Measurements from ENCODE around the gene DDX24.

DDX24 gene

DNA sequence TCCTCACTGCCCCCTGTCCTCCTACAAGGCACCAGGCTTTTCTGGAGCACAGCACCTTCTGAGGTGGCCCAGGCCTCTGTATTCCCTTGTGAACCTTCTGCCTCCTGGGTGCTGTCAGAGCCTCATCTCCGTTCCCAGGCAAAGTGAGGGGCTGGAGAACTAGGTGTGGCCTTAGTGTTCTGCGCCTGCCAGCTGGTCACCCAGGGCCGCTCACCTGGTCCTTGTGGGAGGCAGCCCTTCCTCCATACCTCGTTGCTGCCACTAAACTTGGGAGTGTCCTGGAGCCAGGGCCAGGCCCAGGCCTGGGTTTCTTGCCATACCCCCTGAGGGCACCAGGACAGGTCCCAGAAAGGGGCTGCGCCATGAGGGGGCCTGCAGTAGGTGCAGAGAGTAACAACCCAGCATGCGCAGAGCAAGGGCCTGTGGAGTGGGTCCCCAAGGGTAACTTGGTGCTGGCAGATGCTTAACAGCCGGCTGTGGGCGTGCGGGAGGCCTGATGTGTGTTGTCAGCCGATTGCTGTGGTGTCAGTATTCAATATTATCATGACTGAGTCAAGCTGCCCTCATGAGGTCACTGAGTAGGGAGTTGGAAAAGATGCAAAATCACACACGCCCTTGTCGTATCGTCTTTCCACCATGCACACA lies 37.8 kb downstream of the DDX24 start:
- Histone ChIP-seq H3K4me1 (ENCODE audit: control insufficient read depth, insufficient read depth, low read depth, low read length) (peaks cover 4% of the 10 kb centered on the region), H3K18ac (ENCODE audit: low read depth in 1 of 2, low read length in 2 of 2) (no peak overlapping the region), H2BK5ac (ENCODE audit: low read depth, low read length, poor library complexity, severe bottlenecking) (no peak overlapping the region), H3K27ac (ENCODE audit: low read length, poor library complexity, severe bottlenecking) (no peak overlapping the region), H3K27me3 (ENCODE audit: control insufficient read depth in 1 of 2, insufficient read depth in 1 of 2, low read length in 2 of 2) (no peaks in the 10 kb centered on the region), H2BK12ac (ENCODE audit: low read length in 2 of 2) (no peak overlapping the region), H2AK5ac (ENCODE audit: low read length, severe bottlenecking) (no peak overlapping the region), H3K4me2 (ENCODE audit: low read length, poor library complexity, severe bottlenecking) (no peak overlapping the region), H2BK120ac (ENCODE audit: low read depth, low read length) (no peak overlapping the region), H3K79me1 (replicated peaks; ENCODE audit: low read length, poor library complexity, severe bottlenecking) (peaks cover 16% of the 10 kb centered on the region), H3K4ac (ENCODE audit: low read depth in 1 of 2, low read length in 2 of 2) (no peak overlapping the region), H3K14ac (ENCODE audit: low read length in 2 of 2) (no peak overlapping the region), H2AFZ (ENCODE audit: low read depth, low read length) (no peak overlapping the region), H3K9me3 (ENCODE audit: control insufficient read depth, low read length) (no peaks in the 10 kb centered on the region), H3K36me3 (ENCODE audit: control insufficient read depth in 1 of 2, insufficient read depth in 2 of 2, low read depth in 1 of 2, low read length in 2 of 2) (peaks cover 46 to 92% of the 10 kb centered on the region in 2 experiments), H2BK15ac (ENCODE audit: low read depth, poor library complexity, severe bottlenecking) (no peak overlapping the region), H3K23ac (ENCODE audit: low read length in 2 of 2) (no peak overlapping the region), H4K91ac (ENCODE audit: low read length) (no peak overlapping the region), H3K9ac (ENCODE audit: low read length) (peak overlapping the region; percentile 36), H3K4me3 (ENCODE audit: insufficient read depth in 1 of 2, low read depth in 1 of 2, low read length in 2 of 2) (peak overlapping the region in 1 of 2 experiments; percentile 19), H4K8ac (ENCODE audit: low read length) (no peak overlapping the region)
- DNase-seq: no peak
- WGBS: 92% methylated on average over 10 of the region's 13 CpGs

DNA sequence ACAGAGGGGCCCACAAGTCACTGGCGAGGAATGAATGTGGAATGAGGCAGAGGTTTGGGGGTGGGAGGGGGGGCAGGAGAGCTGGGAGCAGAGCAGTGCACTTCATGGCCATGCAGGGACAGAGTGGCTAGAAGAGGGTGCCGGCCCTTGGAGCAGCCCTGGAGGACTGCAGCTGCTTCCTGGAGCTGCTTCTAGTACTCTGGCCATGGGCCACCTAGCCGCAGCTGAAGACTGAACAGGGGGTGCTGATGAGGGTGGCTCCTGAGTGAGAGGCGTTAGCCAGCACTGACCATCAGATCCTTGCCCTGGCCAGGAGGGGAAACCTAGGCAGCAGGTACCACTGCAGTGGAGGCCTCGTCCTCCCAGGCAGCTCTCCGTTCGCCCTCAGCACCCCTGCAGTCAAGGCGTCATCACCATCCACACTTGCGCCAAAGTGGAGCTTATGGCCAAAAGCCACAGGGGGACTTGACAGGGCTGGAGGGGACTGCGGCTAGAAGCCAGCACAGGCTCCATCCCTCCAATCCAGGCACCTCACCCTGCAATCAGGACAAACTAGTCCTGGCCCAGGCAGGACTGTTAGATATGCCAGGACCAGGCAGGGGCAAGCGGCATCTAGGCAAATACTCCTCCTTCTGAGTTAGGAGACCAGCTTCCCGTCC lies 38.4 kb downstream of the DDX24 start:
- Histone ChIP-seq H2BK120ac (ENCODE audit: low read depth, low read length) (no peak overlapping the region), H3K4me1 (ENCODE audit: control insufficient read depth, insufficient read depth, low read depth, low read length) (peaks cover 4% of the 10 kb centered on the region), H3K36me3 (ENCODE audit: control insufficient read depth in 1 of 2, insufficient read depth in 2 of 2, low read depth in 1 of 2, low read length in 2 of 2) (peaks cover 39 to 93% of the 10 kb centered on the region in 2 experiments), H4K8ac (ENCODE audit: low read length) (no peak overlapping the region), H3K27ac (ENCODE audit: low read length, poor library complexity, severe bottlenecking) (no peak overlapping the region), H2BK12ac (ENCODE audit: low read length in 2 of 2) (no peak overlapping the region), H3K27me3 (ENCODE audit: control insufficient read depth in 1 of 2, insufficient read depth in 1 of 2, low read length in 2 of 2) (no peaks in the 10 kb centered on the region), H3K9me3 (ENCODE audit: control insufficient read depth, low read length) (no peaks in the 10 kb centered on the region), H3K23ac (ENCODE audit: low read length in 2 of 2) (no peak overlapping the region), H4K91ac (ENCODE audit: low read length) (no peak overlapping the region), H2AFZ (ENCODE audit: low read depth, low read length) (no peak overlapping the region), H3K9ac (ENCODE audit: low read length) (peak overlapping the region; percentile 36), H3K4me2 (ENCODE audit: low read length, poor library complexity, severe bottlenecking) (no peak overlapping the region), H2BK15ac (ENCODE audit: low read depth, poor library complexity, severe bottlenecking) (no peak overlapping the region), H3K4me3 (ENCODE audit: insufficient read depth in 1 of 2, low read depth in 1 of 2, low read length in 2 of 2) (peak overlapping the region in 1 of 2 experiments; percentile 19), H3K14ac (ENCODE audit: low read length in 2 of 2) (no peak overlapping the region), H3K79me1 (replicated peaks; ENCODE audit: low read length, poor library complexity, severe bottlenecking) (peaks cover 11% of the 10 kb centered on the region), H3K4ac (ENCODE audit: low read depth in 1 of 2, low read length in 2 of 2) (no peak overlapping the region), H3K18ac (ENCODE audit: low read depth in 1 of 2, low read length in 2 of 2) (no peak overlapping the region), H2BK5ac (ENCODE audit: low read depth, low read length, poor library complexity, severe bottlenecking) (no peak overlapping the region), H2AK5ac (ENCODE audit: low read length, severe bottlenecking) (no peak overlapping the region)
- WGBS: 86% methylated on average over 12 of the region's 12 CpGs
- DNase-seq: no peak

DNA sequence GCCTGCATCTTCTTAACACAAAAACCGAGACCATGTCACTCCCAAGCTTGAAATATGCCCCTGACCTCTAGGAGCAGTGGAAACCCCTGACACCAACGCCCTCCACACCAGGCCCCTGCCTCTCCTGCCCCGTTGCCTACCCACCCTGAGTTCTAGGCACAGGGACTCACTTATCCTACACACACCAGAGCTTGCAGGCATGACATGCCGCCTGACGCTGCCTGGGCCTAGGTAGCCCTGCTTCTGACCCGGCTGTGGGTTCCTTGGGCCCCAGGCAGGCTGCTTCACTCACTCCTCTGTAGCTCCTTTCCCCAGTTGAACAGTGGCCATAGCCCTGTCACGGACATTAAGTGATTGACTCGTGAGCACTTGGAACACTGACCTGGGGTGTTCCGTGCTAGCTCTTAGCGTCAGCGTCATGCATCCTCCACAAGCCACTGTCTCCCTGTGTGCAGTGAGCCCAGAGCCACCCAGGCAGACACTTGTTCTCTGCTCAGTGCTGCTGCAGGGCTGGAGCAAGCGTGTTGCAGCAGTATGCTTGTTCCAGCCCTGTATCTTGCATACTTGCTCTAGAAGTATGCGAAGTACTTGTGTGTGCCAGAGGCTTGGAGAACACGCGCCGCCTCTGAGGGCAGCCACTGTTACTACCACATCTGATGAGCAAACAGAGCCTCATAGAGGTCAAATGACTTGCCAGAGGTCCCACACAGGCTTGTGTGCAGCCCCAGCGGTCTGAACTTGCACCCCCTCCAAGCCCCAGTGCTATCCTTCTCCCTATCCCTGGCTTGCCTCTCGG lies 39.3 kb downstream of the DDX24 start:
- Histone ChIP-seq H3K79me1 (replicated peaks; ENCODE audit: low read length, poor library complexity, severe bottlenecking) (peaks cover 6% of the 10 kb centered on the region), H4K91ac (ENCODE audit: low read length) (no peak overlapping the region), H3K9ac (ENCODE audit: low read length) (peak overlapping the region; percentile 21), H2BK5ac (ENCODE audit: low read depth, low read length, poor library complexity, severe bottlenecking) (no peak overlapping the region), H3K14ac (ENCODE audit: low read length in 2 of 2) (no peak overlapping the region), H4K8ac (ENCODE audit: low read length) (peak overlapping the region; percentile 19), H3K4me2 (ENCODE audit: low read length, poor library complexity, severe bottlenecking) (no peak overlapping the region), H3K23ac (ENCODE audit: low read length in 2 of 2) (no peak overlapping the region), H2AFZ (ENCODE audit: low read depth, low read length) (no peak overlapping the region), H3K9me3 (ENCODE audit: control insufficient read depth, low read length) (no peaks in the 10 kb centered on the region), H3K18ac (ENCODE audit: low read depth in 1 of 2, low read length in 2 of 2) (no peak overlapping the region), H2BK120ac (ENCODE audit: low read depth, low read length) (no peak overlapping the region), H2BK15ac (ENCODE audit: low read depth, poor library complexity, severe bottlenecking) (no peak overlapping the region), H3K4ac (ENCODE audit: low read depth in 1 of 2, low read length in 2 of 2) (no peak overlapping the region), H3K36me3 (ENCODE audit: control insufficient read depth in 1 of 2, insufficient read depth in 2 of 2, low read depth in 1 of 2, low read length in 2 of 2) (peaks cover 31 to 85% of the 10 kb centered on the region in 2 experiments), H2AK5ac (ENCODE audit: low read length, severe bottlenecking) (no peak overlapping the region), H2BK12ac (ENCODE audit: low read length in 2 of 2) (no peak overlapping the region), H3K4me1 (ENCODE audit: control insufficient read depth, insufficient read depth, low read depth, low read length) (peaks cover 4% of the 10 kb centered on the region), H3K4me3 (ENCODE audit: insufficient read depth in 1 of 2, low read depth in 1 of 2, low read length in 2 of 2) (peak overlapping the region in 1 of 2 experiments; percentile 26), H3K27ac (ENCODE audit: low read length, poor library complexity, severe bottlenecking) (no peak overlapping the region), H3K27me3 (ENCODE audit: control insufficient read depth in 1 of 2, insufficient read depth in 1 of 2, low read length in 2 of 2) (no peaks in the 10 kb centered on the region)
- peak; percentile 12 for DNase-seq
- WGBS: 93% methylated on average over 18 of the region's 18 CpGs

DNA sequence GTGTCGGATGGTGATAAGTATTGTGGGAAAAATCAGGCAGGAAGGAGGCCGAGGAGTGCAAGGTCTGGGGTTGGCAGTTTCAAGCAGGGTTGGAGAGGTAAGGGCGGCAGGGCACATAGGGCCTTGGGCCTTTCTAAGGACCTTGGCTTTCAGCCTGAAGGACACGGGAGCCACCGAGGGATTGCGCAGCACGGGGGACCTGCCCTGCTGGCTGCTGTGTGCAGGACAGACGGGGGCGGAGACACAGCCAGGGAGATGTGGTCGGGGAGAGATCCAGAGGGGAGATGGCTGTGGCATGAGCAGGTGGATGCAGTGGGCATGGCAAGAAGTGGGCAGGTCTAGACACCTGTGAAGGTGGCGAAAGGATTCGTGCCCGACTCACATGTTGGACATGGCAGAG lies 40.2 kb downstream of the DDX24 start:
- H2AFZ ChIP-seq (ENCODE audit: low read depth, low read length): no peak overlapping the region
- no peak for DNase-seq
- no peak overlapping the region for H2AK5ac ChIP-seq (ENCODE audit: low read length, severe bottlenecking)
- H3K36me3 ChIP-seq (ENCODE audit: control insufficient read depth in 1 of 2, insufficient read depth in 2 of 2, low read depth in 1 of 2, low read length in 2 of 2): peaks cover 21 to 77% of the 10 kb centered on the region in 2 experiments
- no peak overlapping the region for H3K18ac ChIP-seq (ENCODE audit: low read depth in 1 of 2, low read length in 2 of 2)
- no peak overlapping the region for H3K14ac ChIP-seq (ENCODE audit: low read length in 2 of 2)
- no peak overlapping the region for H3K4me2 ChIP-seq (ENCODE audit: low read length, poor library complexity, severe bottlenecking)
- no peaks in the 10 kb centered on the region for H3K9me3 ChIP-seq (ENCODE audit: control insufficient read depth, low read length)
- peaks cover 6% of the 10 kb centered on the region for H3K4me1 ChIP-seq (ENCODE audit: control insufficient read depth, insufficient read depth, low read depth, low read length)
- H3K4me3 ChIP-seq (ENCODE audit: insufficient read depth in 1 of 2, low read depth in 1 of 2, low read length in 2 of 2): no peak overlapping the region
- H3K27me3 ChIP-seq (ENCODE audit: control insufficient read depth in 1 of 2, insufficient read depth in 1 of 2, low read length in 2 of 2): no peaks in the 10 kb centered on the region
- no peak overlapping the region for H3K9ac ChIP-seq (ENCODE audit: low read length)
- whole genome bisulfite sequencing: 93% methylated on average over 13 of the region's 13 CpGs
- H3K79me1 ChIP-seq (replicated peaks; ENCODE audit: low read length, poor library complexity, severe bottlenecking): peaks cover 1% of the 10 kb centered on the region
- no peak overlapping the region for H3K4ac ChIP-seq (ENCODE audit: low read depth in 1 of 2, low read length in 2 of 2)
- no peak overlapping the region for H2BK5ac ChIP-seq (ENCODE audit: low read depth, low read length, poor library complexity, severe bottlenecking)
- no peak overlapping the region for H2BK12ac ChIP-seq (ENCODE audit: low read length in 2 of 2)
- no peak overlapping the region for H2BK15ac ChIP-seq (ENCODE audit: low read depth, poor library complexity, severe bottlenecking)
- H4K8ac ChIP-seq (ENCODE audit: low read length): no peak overlapping the region
- no peak overlapping the region for H3K27ac ChIP-seq (ENCODE audit: low read length, poor library complexity, severe bottlenecking)
- no peak overlapping the region for H4K91ac ChIP-seq (ENCODE audit: low read length)
- H3K23ac ChIP-seq (ENCODE audit: low read length in 2 of 2): no peak overlapping the region
- H2BK120ac ChIP-seq (ENCODE audit: low read depth, low read length): no peak overlapping the region
